ENCODE results near the gene TMPRSS11F.
"Not testable (repeated sequence)": the region's sequence is repeated elsewhere in the genome, so short reads cannot be mapped to it uniquely, and the experiment has no call there.

TMPRSS11F gene

DNA sequence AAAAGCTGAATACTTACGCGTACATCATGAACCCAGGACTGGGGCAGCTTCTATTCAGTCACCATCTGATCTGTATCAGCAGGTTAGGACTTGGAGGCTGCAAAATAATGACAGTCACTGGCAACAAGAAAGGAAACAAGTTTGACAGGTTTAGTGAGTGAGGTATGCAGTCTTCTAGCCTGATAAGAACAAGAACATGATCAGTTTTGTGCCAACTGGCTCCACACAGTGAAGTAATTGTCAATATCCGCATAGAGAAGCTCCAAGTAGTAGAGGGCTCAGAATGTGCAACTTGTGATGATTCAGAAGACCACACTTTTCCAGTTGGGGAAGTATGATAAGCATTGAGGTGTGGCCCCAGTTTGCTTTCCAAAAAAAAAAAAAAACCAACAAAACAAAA, at the start of gene TMPRSS11F:
Gene TMPRSS11F, minus strand, starts transcription at position 77 of the 400 bp plus-strand sequence. Its CDS starts 49 bp downstream, at position 28.
- no peak for DNase-seq
- no peak within 1 kb of the TSS for H3K27ac ChIP-seq
- TF ChIP-seq, protein P1, sequence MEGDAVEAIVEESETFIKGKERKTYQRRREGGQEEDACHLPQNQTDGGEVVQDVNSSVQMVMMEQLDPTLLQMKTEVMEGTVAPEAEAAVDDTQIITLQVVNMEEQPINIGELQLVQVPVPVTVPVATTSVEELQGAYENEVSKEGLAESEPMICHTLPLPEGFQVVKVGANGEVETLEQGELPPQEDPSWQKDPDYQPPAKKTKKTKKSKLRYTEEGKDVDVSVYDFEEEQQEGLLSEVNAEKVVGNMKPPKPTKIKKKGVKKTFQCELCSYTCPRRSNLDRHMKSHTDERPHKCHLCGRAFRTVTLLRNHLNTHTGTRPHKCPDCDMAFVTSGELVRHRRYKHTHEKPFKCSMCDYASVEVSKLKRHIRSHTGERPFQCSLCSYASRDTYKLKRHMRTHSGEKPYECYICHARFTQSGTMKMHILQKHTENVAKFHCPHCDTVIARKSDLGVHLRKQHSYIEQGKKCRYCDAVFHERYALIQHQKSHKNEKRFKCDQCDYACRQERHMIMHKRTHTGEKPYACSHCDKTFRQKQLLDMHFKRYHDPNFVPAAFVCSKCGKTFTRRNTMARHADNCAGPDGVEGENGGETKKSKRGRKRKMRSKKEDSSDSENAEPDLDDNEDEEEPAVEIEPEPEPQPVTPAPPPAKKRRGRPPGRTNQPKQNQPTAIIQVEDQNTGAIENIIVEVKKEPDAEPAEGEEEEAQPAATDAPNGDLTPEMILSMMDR (IDR thresholded peaks at IDR 0.05; ENCODE audit: low read depth, low read length), result no peak
- H3K9me3 ChIP-seq (ENCODE audit: severe bottlenecking), result no peaks in the 10 kb centered on the region
- H3K4me3 ChIP-seq (ENCODE audit: low read depth, low read length), result no peak within 1 kb of the TSS
- H3K27me3 ChIP-seq (ENCODE audit: insufficient read depth, low read depth, severe bottlenecking), result no peaks in the 10 kb centered on the region
- no peaks in the 10 kb centered on the region for H3K36me3 ChIP-seq

DNA sequence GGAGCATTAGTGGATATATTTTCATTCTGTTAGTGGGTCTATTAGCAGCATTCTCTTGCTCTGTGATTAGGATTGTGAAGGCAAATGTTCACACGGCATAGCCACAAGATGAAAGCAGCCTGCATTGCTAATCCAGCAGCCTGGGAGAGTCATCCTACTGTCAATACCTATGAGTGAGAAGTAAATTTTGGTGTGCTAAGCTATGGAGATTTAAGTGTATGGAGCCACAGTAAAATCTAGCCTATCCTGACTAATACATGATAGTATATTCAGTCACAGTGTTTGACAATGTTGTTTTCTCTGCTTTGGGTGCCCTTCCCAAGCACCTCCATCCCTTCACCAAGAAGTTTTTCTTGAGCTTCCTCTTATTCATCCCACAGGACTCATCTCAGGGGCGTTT, 47.2 kb upstream of the TMPRSS11F start:
- TF ChIP-seq, protein P1 (IDR thresholded peaks at IDR 0.05; ENCODE audit: low read depth, low read length), result no peak
- DNase-seq, result no peak
- no peaks in the 10 kb centered on the region for H3K27me3 ChIP-seq (ENCODE audit: insufficient read depth, low read depth, severe bottlenecking)
- H3K9me3 ChIP-seq (ENCODE audit: severe bottlenecking), result no peaks in the 10 kb centered on the region
- no peak overlapping the region for H3K4me3 ChIP-seq (ENCODE audit: low read depth, low read length)
- no peak overlapping the region for H3K27ac ChIP-seq
- H3K36me3 ChIP-seq, result no peaks in the 10 kb centered on the region

DNA sequence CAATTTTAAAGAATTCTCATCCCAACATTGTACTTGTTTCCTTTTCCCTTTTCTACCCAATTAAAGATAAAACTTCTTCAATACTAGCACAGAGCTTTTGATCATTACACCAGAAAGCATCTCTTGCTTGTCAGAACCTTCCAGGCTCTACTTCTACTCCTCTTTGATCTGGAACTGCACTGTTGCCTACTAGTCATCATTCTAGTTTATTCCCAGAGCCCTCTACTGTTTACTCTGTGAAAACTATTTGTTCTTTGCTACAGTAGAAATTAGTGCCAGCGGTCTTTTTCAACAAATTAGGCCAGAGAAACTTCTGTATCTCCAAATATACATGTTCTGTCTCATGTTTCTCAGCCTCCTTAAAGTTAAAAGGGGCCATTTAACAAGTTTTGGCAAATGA, 46.8 kb upstream of the TMPRSS11F start:
- Histone ChIP-seq H3K27ac (no peak overlapping the region), H3K4me3 (ENCODE audit: low read depth, low read length) (no peak overlapping the region), H3K9me3 (ENCODE audit: severe bottlenecking) (no peaks in the 10 kb centered on the region), H3K27me3 (ENCODE audit: insufficient read depth, low read depth, severe bottlenecking) (no peaks in the 10 kb centered on the region), H3K36me3 (no peaks in the 10 kb centered on the region)
- TF ChIP-seq, protein P1 (IDR thresholded peaks at IDR 0.05; ENCODE audit: low read depth, low read length), result no peak
- DNase-seq, result no peak

DNA sequence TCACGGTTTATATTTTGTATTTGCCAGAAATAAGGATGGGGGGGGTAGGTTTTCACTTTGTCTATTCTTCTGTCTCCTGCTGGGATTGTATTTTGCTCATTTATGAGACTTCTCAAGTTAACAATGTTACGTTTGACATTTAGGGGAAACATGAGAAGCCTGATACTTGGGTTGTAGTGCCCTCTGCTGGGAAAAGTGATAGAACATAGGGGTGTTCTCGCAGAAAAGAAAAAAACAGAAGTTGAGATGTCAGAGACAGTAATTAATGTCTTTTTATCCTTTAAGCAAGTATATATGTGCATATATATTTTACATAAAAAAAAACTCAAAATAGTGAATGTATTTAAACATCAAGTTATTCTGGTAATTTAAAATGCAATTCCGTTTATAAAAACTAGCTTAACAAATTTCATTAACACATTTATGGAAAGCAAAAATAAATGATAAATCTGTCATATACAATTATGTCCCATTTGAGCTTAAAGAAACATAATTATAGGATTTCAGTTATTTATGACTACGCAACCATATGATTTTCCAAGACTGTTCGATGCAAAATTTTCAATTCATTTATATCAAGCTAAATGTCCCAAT, 46.0 kb upstream of the TMPRSS11F start:
- TF ChIP-seq, protein P1 (IDR thresholded peaks at IDR 0.05; ENCODE audit: low read depth, low read length), result peak; percentile 37; the same call in 1 of the 2 replicates
- no peaks in the 10 kb centered on the region for H3K27me3 ChIP-seq (ENCODE audit: insufficient read depth, low read depth, severe bottlenecking)
- no peaks in the 10 kb centered on the region for H3K9me3 ChIP-seq (ENCODE audit: severe bottlenecking)
- H3K36me3 ChIP-seq, result no peaks in the 10 kb centered on the region
- no peak overlapping the region for H3K27ac ChIP-seq
- peak; percentile 51 for DNase-seq
- H3K4me3 ChIP-seq (ENCODE audit: low read depth, low read length), result no peak overlapping the region

DNA sequence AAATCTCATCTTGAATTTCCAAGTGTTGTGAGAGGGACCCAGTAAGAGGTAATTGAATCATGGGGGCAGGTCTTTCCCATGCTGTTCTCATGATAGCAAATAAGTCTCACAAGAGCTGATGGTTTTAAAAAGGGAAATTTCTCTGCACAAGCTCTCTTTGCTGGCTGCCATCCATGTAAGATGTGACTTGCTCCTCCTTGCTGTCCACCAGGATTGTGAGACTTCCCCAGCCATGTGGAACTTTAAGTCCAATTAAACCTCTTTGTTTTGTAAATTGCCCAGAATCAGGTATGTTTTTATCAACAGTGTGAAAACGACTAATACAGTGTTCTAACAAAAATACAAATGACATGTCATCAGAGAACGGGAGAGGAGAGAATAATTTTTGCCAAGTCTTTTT, 44.7 kb upstream of the TMPRSS11F start:
- DNase-seq; H3K9me3 ChIP-seq (ENCODE audit: severe bottlenecking); H3K27ac ChIP-seq; H3K36me3 ChIP-seq; H3K4me3 ChIP-seq (ENCODE audit: low read depth, low read length); H3K27me3 ChIP-seq (ENCODE audit: insufficient read depth, low read depth, severe bottlenecking): not testable (repeated sequence)

DNA sequence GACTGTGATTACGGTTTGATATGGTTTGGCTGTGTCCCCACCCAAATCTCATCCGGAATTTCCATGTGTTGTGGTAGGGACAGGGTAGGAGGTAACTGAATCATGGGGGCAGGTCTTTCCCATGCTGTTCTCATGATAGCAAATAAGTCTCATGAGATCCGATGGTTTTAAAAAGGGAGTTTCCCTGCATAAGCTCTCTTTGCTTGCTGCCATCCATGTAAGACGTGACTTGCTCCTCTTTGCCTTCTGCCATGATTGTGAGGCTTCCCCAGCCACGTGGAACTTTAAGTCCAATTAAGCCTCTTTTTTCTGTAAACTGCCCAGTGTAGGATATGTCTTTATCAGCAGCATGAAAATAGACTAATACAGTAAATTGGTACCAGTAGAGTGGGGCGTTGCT, 42.5 kb upstream of the TMPRSS11F start:
- DNase-seq; H3K27me3 ChIP-seq (ENCODE audit: insufficient read depth, low read depth, severe bottlenecking); H3K4me3 ChIP-seq (ENCODE audit: low read depth, low read length): not testable (repeated sequence)

DNA sequence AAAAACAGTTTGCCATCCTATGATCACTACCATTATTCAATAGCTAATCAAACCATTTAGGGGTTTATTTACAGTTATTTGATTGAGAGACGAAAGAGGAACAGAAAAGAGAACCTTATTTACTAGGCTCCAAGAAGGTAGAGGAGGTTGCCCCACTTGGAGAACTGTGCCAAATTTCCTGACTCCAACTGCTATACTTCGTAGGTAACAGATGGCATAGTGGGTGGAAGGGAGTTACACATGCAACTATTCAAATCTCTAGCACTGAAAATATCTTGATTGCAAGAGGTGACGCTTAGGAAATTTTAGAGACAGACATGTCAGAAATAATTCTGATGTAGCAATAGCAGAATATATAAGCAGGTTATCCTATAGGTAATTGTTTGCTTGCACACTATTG, 38.0 kb upstream of the TMPRSS11F start:
- H3K36me3 ChIP-seq, result no peaks in the 10 kb centered on the region
- H3K27ac ChIP-seq, result no peak overlapping the region
- no peaks in the 10 kb centered on the region for H3K27me3 ChIP-seq (ENCODE audit: insufficient read depth, low read depth, severe bottlenecking)
- DNase-seq, result no peak
- H3K4me3 ChIP-seq (ENCODE audit: low read depth, low read length), result no peak overlapping the region
- TF ChIP-seq, protein P1 (IDR thresholded peaks at IDR 0.05; ENCODE audit: low read depth, low read length), result no peak
- H3K9me3 ChIP-seq (ENCODE audit: severe bottlenecking), result no peaks in the 10 kb centered on the region

More for the DNA sequence above, 42.5 kb upstream of the TMPRSS11F start:
- not testable (repeated sequence) for H3K9me3 ChIP-seq (ENCODE audit: severe bottlenecking); H3K36me3 ChIP-seq; H3K27ac ChIP-seq

Measured in WERI-Rb-1 (cell line).